GM13977 (cell line): Measurements from ENCODE around the gene SGK1.

ENCODE experiments used
- DNase-seq: peaks from one replicate; pipeline ENCODE4 v3.0.0; 2012; ENCODE audit warnings: low spot score
- in situ Hi-C: fragments of 300-500 bp; cut with MboI; formaldehyde crosslinking; loops from one replicate; pipeline ENCODE4 v1.12.0; 2022; ENCODE audit warnings: low sequenced_read_pairs, low pct_unique_long_range_greater_than_20kb, mixed read lengths, inconsistent platforms; ENCODE audit not compliant: unreplicated experiment
- TF ChIP-seq, protein P1 (sequence below): IDR thresholded peaks from 2 replicates; pipeline ENCODE4 v1.5.1; 2012; ENCODE audit warnings: mild to moderate bottlenecking, control low read depth; ENCODE audit not compliant: insufficient read depth; ENCODE audit errors: extremely low read depth, missing control alignments

Gene SGK1

GRCh38 chr6:134250776-134251175 lies 67.1 kb downstream of the SGK1 start:
- in situ Hi-C loops, result no loop called here
- no peak for DNase-seq
- TF ChIP-seq, protein P1, sequence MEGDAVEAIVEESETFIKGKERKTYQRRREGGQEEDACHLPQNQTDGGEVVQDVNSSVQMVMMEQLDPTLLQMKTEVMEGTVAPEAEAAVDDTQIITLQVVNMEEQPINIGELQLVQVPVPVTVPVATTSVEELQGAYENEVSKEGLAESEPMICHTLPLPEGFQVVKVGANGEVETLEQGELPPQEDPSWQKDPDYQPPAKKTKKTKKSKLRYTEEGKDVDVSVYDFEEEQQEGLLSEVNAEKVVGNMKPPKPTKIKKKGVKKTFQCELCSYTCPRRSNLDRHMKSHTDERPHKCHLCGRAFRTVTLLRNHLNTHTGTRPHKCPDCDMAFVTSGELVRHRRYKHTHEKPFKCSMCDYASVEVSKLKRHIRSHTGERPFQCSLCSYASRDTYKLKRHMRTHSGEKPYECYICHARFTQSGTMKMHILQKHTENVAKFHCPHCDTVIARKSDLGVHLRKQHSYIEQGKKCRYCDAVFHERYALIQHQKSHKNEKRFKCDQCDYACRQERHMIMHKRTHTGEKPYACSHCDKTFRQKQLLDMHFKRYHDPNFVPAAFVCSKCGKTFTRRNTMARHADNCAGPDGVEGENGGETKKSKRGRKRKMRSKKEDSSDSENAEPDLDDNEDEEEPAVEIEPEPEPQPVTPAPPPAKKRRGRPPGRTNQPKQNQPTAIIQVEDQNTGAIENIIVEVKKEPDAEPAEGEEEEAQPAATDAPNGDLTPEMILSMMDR, result no peak

- DNase-seq, result no peak
- in situ Hi-C loops, result no loop called here
- TF ChIP-seq, protein P1, result no peak
Measured at GRCh38 chr6:134249759-134250602, 67.9 kb downstream of the SGK1 start.

- TF ChIP-seq, protein P1, result no peak
- in situ Hi-C loops, result no loop called here
- no peak for DNase-seq
Measured at GRCh38 chr6:134249239-134249758, 68.6 kb downstream of the SGK1 start.

GRCh38 chr6:134247844-134248580 lies 69.9 kb downstream of the SGK1 start:
- in situ Hi-C loops, result no loop called here
- TF ChIP-seq, protein P1, result no peak
- DNase-seq, result no peak

GRCh38 chr6:134247231-134247833 lies 70.6 kb downstream of the SGK1 start:
- TF ChIP-seq, protein P1, result no peak
- in situ Hi-C loops, result no loop called here
- DNase-seq, result peak; percentile 59

- DNase-seq, result no peak
- in situ Hi-C loops, result no loop called here
- TF ChIP-seq, protein P1, result no peak
Measured at GRCh38 chr6:134245706-134246105, 72.2 kb downstream of the SGK1 start.
